Thymus (tissue), 11 donors: ENCODE results near the gene BAZ1B. TPM values are rescaled to one million over a fixed set of nuclear protein-coding genes. Genes with fewer than 3 reads are reported as not detected.
"Not testable (repeated sequence)": the region's sequence is repeated elsewhere in the genome, so short reads cannot be mapped to it uniquely, and the experiment has no call there.

Source experiments
- DNase-seq, 9 donors: peaks; one replicate each; pipeline ENCODE4 v3.0.0-alpha.2; 2013; ENCODE audit warnings: low spot score in 9 of 9, low read depth in 6 of 9, missing footprints in 1 of 9
- H3K27ac ChIP-seq, 2 donors: one replicate each; pipeline ENCODE4 v1.5.1; 2013; ENCODE audit warnings: control low read depth in 1 of 2, low read depth in 1 of 2, low read length in 1 of 2, mild to moderate bottlenecking in 1 of 2, moderate library complexity in 1 of 2
- H3K27me3 ChIP-seq, 2 donors: one replicate each; pipeline ENCODE4 v1.5.1; 2013; ENCODE audit warnings: low read length in 1 of 2; ENCODE audit not compliant: control insufficient read depth in 2 of 2, insufficient read depth in 1 of 2
- H3K36me3 ChIP-seq, 2 donors: one replicate each; pipeline ENCODE4 v1.5.1; 2013; ENCODE audit warnings: low read length in 1 of 2, mild to moderate bottlenecking in 1 of 2, moderate library complexity in 1 of 2; ENCODE audit not compliant: control insufficient read depth in 2 of 2, insufficient read depth in 2 of 2
- H3K4me1 ChIP-seq, 2 donors: one replicate each; pipeline ENCODE4 v1.5.1; 2013; ENCODE audit warnings: low read length in 2 of 2; ENCODE audit not compliant: control insufficient read depth in 2 of 2, insufficient read depth in 2 of 2
- H3K4me3 ChIP-seq, 2 donors: one replicate each; pipeline ENCODE4 v1.5.1; 2013; ENCODE audit warnings: low read length in 2 of 2, control low read depth in 1 of 2, mild to moderate bottlenecking in 1 of 2
- H3K9me3 ChIP-seq, 2 donors: one replicate each; pipeline ENCODE4 v1.5.1; 2013; ENCODE audit warnings: low read length in 1 of 2, mild to moderate bottlenecking in 1 of 2; ENCODE audit not compliant: control insufficient read depth in 2 of 2, insufficient read depth in 1 of 2
- WGBS: extraction: QIAGEN DNeasy Blood & Tissue Kit; methylation state at CpG from one replicate; pipeline ENCODE4 v1.1.7; 2013; 5-methylcytosine and 5-hydroxymethylcytosine counted together
- polyA plus RNA-seq: library from polyadenylated mRNA; stranded (reverse); fragments of 200-250 nt; gene quantifications from one replicate; pipeline ENCODE4 v1.2.3, GENCODE V29; 2013
- total RNA-seq: library from RNA; stranded (reverse); fragments of 120-200 nt; gene quantifications from one replicate; pipeline ENCODE4 v1.2.4, GENCODE V29; 2013
- donor health status: healthy.

Gene BAZ1B
- total and polyA plus RNA-seq, 2 donors, result 18.7 to 50.1 TPM

- Histone ChIP-seq H3K27ac (no peak overlapping the region), H3K4me3 (no peak overlapping the region), H3K27me3 (no peaks in the 10 kb centered on the region), H3K36me3 (peaks cover 9 to 11% of the 10 kb centered on the region in 2 donors), H3K9me3 (no peaks in the 10 kb centered on the region), H3K4me1 (peaks cover 8 to 19% of the 10 kb centered on the region in 2 donors)
- WGBS, result 98% methylated on average over 3 of the region's 3 CpGs
- no peak for DNase-seq
These were observed 8.7 kb upstream of the BAZ1B start for GRCh38 chr7:73530800-73531199.

- H3K27ac ChIP-seq, result peak overlapping the region; percentile 53 to 67
- DNase-seq, result peak in 4 of 9 donors; percentile 13 to 62 (median 22)
- no peaks in the 10 kb centered on the region for H3K27me3 ChIP-seq
These were observed 5.1 kb upstream of the BAZ1B start for GRCh38 chr7:73526896-73527821.

GRCh38 chr7:73526158-73526494 lies 4.0 kb upstream of the BAZ1B start:
- 78% methylated on average over 1 of the region's 1 CpG for WGBS
- Histone ChIP-seq H3K4me3 (peak overlapping the region in 1 of 2 donors; percentile 33), H3K27ac (peak overlapping the region in 1 of 2 donors; percentile 86), H3K4me1 (peaks cover 12 to 39% of the 10 kb centered on the region in 2 donors)
- not testable (repeated sequence) for H3K36me3 ChIP-seq, H3K27me3 ChIP-seq, DNase-seq, H3K9me3 ChIP-seq

More at GRCh38 chr7:73526896-73527821, 5.1 kb upstream of the BAZ1B start:
- no peaks in the 10 kb centered on the region for H3K36me3 ChIP-seq
- H3K4me1 ChIP-seq, result peaks cover 12 to 39% of the 10 kb centered on the region in 2 donors
- no peak overlapping the region for H3K4me3 ChIP-seq
- whole genome bisulfite sequencing, result 45% methylated on average over 8 of the region's 8 CpGs
- H3K9me3 ChIP-seq, result no peaks in the 10 kb centered on the region

- no peaks in the 10 kb centered on the region for H3K27me3 ChIP-seq
- peaks cover 19 to 43% of the 10 kb centered on the region in 2 donors for H3K4me1 ChIP-seq
- H3K4me3 ChIP-seq, result peak overlapping the region; percentile 69 to 98
- peak overlapping the region; percentile 87 to 89 for H3K27ac ChIP-seq
- H3K36me3 ChIP-seq, result peaks cover 0 to 17% of the 10 kb centered on the region in 2 donors
- H3K9me3 ChIP-seq, result no peaks in the 10 kb centered on the region
- peak in 2 of 9 donors; percentile 22 to 44 for DNase-seq
- under 1% methylated on average over 62 of the region's 62 CpGs for WGBS
These were observed 423 bp downstream of the BAZ1B start for GRCh38 chr7:73521636-73522104.

GRCh38 chr7:73520673-73521635 lies 1.1 kb downstream of the BAZ1B start:
- Histone ChIP-seq H3K27ac (peak overlapping the region; percentile 79 to 89), H3K36me3 (peaks cover under 1 to 25% of the 10 kb centered on the region in 2 donors), H3K9me3 (no peaks in the 10 kb centered on the region), H3K27me3 (no peaks in the 10 kb centered on the region), H3K4me1 (peaks cover 15 to 37% of the 10 kb centered on the region in 2 donors), H3K4me3 (peak overlapping the region; percentile 69 to 98)
- under 1% methylated on average over 36 of the region's 36 CpGs for WGBS
- DNase-seq, result peak in 4 of 9 donors; percentile 10 to 36 (median 16)

GRCh38 chr7:73519867-73520672 lies 2.0 kb downstream of the BAZ1B start:
- Histone ChIP-seq H3K36me3 (peaks cover 8 to 33% of the 10 kb centered on the region in 2 donors), H3K27me3 (no peaks in the 10 kb centered on the region), H3K9me3 (no peaks in the 10 kb centered on the region), H3K27ac (peak overlapping the region; percentile 68 to 79), H3K4me3 (peak overlapping the region; percentile 69 to 98), H3K4me1 (peaks cover 10 to 28% of the 10 kb centered on the region in 2 donors)
- WGBS, result 81% methylated on average over 18 of the region's 18 CpGs
- peak in 4 of 9 donors; percentile 4 to 35 (median 8) for DNase-seq

GRCh38 chr7:73518470-73518869 lies 3.6 kb downstream of the BAZ1B start:
- 93% methylated on average over 5 of the region's 5 CpGs for WGBS
- Histone ChIP-seq H3K27me3 (no peaks in the 10 kb centered on the region), H3K9me3 (no peaks in the 10 kb centered on the region), H3K4me1 (peaks cover 10 to 24% of the 10 kb centered on the region in 2 donors), H3K36me3 (peaks cover 16 to 47% of the 10 kb centered on the region in 2 donors), H3K4me3 (no peak overlapping the region), H3K27ac (no peak overlapping the region)
- no peak for DNase-seq

- Histone ChIP-seq H3K27ac (no peak overlapping the region), H3K36me3 (peaks cover 16 to 57% of the 10 kb centered on the region in 2 donors), H3K27me3 (no peaks in the 10 kb centered on the region), H3K4me1 (peaks cover 10 to 14% of the 10 kb centered on the region in 2 donors), H3K4me3 (no peak overlapping the region), H3K9me3 (no peaks in the 10 kb centered on the region)
- no peak for DNase-seq
- WGBS, result 95% methylated on average over 6 of the region's 6 CpGs
These were observed 4.7 kb downstream of the BAZ1B start for GRCh38 chr7:73517241-73517995.
